ENCODE data around the gene CD44.

CD44 gene

DNA sequence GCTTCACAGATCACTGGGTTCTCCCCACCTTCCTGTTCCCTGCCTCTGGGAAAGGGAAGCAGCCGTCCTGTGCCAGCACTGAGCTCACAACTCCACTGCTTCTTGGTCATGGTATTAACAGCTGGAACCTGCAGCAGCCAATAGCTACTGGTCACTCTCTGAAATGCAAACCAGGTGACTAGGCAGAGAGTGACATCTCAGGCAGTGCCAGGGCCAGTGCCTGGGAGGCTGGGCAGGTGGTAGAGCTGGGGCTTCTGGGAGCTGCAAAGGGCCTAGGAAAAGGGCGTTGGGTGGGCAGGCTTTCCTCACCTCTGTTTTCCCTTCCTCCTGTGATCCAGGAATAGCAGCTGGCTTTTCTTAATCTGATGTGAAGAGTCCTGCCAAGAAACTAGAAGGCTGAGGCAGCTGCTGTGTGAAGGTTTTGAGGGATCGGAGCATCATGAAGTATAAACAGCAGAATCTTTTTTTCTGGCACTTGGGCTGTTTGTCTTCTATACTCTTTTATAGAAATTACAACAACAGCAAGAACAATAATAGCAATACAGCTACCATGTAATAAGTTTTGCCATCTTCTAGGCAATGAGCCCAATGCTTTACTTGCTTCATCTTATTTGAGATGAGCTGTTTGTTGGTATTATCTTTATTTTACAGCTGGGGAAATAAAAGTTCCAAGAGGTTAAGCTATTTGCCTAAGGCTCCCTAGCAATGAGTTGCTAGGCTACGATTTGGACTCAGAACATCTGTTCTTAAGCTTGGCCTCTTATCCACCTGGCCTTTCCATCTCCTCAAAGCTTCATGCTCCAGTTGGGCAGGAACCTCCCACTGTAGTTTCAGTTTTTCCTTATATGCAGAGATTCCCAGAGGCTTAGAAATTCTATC lies 22.0 kb upstream of the CD44 start:
- H3K27me3 ChIP-seq (ENCODE audit: insufficient read depth, low read length), result peaks cover 13% of the 10 kb centered on the region
- H3K9me3 ChIP-seq (ENCODE audit: low read length), result no peaks in the 10 kb centered on the region
- no peaks in the 10 kb centered on the region for H3K36me3 ChIP-seq (ENCODE audit: insufficient read depth, low read length)
- no peaks in the 10 kb centered on the region for H3K4me1 ChIP-seq (ENCODE audit: insufficient read depth, low read length)
- no peak overlapping the region for H3K4me3 ChIP-seq (ENCODE audit: low read length)
- no peak overlapping the region for H2AFZ ChIP-seq (ENCODE audit: low read depth, low read length)

DNA sequence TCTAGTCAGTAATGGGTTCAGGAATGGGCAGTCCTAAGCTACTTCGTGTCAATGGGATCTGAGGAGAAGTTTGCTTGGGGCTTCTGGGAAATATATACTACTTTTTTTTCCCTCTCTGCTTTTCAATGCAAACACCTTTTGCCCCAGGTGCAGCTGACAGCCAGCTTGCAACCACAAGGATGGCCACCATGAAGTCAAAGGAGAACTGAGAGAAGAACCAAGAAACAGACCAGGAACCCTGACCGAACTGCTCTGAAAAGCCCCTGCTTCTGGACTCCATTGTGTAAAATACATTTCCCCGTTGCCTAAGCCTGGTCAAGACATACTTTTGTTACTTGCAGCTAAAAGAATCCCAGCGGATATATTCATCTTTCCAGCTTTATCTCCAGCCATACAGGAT lies 20.1 kb upstream of the CD44 start:
- no peak overlapping the region for H3K4me3 ChIP-seq (ENCODE audit: low read length)

DNA sequence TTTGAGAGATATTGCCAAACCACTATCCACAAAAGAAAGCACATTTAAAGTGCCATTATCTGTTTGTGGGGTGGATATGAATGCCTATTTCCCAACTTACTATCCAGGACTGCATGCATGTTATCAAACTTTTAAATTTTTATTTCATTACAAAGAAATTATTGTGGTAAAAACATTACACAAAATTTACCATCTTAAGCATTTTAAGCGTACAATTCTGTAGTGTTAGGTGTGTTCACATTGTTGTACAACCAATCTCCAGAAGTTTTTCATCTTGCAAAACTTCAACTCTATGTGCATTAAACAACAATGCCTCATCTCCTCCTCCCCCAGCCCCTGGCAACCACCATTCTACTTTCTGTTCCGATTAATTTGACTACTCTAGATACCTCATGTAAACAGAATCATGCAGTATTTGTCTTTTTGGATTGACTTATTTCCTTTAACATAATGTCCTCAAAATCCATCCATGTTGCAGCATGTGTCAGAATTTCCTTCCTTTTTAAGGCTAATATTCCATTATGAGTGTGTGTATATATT lies 17.6 kb upstream of the CD44 start:
- H3K4me1 ChIP-seq (ENCODE audit: insufficient read depth, low read length), result no peaks in the 10 kb centered on the region
- no peaks in the 10 kb centered on the region for H3K9me3 ChIP-seq (ENCODE audit: low read length)
- no peak overlapping the region for H2AFZ ChIP-seq (ENCODE audit: low read depth, low read length)
- no peak overlapping the region for H3K4me3 ChIP-seq (ENCODE audit: low read length)
- H3K27me3 ChIP-seq (ENCODE audit: insufficient read depth, low read length), result peaks cover 8% of the 10 kb centered on the region
- no peaks in the 10 kb centered on the region for H3K36me3 ChIP-seq (ENCODE audit: insufficient read depth, low read length)

More for the DNA sequence above, 20.1 kb upstream of the CD44 start:
- Histone ChIP-seq H3K27me3 (ENCODE audit: insufficient read depth, low read length) (peaks cover 8% of the 10 kb centered on the region), H3K9me3 (ENCODE audit: low read length) (no peaks in the 10 kb centered on the region), H3K4me1 (ENCODE audit: insufficient read depth, low read length) (no peaks in the 10 kb centered on the region), H2AFZ (ENCODE audit: low read depth, low read length) (no peak overlapping the region), H3K36me3 (ENCODE audit: insufficient read depth, low read length) (no peaks in the 10 kb centered on the region)

DNA sequence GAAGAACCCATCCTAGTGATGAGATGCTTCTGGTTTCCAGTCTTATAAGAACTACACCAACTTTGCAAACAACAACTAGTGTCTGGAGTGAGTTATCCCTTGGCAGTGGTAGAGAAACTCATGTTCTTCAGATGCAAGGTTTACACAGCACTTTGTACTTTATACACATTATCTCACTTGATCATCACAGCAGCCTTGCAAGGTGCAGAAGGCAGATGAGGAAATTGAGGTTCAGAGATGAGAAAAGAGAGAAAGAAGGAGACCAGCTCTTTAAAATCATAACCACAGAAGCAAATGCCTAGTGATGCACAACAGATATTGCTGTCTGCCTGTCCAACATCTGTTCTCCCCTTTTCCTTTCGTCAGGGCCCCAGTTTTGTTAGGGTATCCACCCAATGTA lies 16.7 kb upstream of the CD44 start:
- H3K4me3 ChIP-seq (ENCODE audit: low read length), result no peak overlapping the region
- H2AFZ ChIP-seq (ENCODE audit: low read depth, low read length), result no peak overlapping the region
- no peaks in the 10 kb centered on the region for H3K4me1 ChIP-seq (ENCODE audit: insufficient read depth, low read length)
- no peaks in the 10 kb centered on the region for H3K9me3 ChIP-seq (ENCODE audit: low read length)
- no peaks in the 10 kb centered on the region for H3K36me3 ChIP-seq (ENCODE audit: insufficient read depth, low read length)
- H3K27me3 ChIP-seq (ENCODE audit: insufficient read depth, low read length), result peaks cover 8% of the 10 kb centered on the region

DNA sequence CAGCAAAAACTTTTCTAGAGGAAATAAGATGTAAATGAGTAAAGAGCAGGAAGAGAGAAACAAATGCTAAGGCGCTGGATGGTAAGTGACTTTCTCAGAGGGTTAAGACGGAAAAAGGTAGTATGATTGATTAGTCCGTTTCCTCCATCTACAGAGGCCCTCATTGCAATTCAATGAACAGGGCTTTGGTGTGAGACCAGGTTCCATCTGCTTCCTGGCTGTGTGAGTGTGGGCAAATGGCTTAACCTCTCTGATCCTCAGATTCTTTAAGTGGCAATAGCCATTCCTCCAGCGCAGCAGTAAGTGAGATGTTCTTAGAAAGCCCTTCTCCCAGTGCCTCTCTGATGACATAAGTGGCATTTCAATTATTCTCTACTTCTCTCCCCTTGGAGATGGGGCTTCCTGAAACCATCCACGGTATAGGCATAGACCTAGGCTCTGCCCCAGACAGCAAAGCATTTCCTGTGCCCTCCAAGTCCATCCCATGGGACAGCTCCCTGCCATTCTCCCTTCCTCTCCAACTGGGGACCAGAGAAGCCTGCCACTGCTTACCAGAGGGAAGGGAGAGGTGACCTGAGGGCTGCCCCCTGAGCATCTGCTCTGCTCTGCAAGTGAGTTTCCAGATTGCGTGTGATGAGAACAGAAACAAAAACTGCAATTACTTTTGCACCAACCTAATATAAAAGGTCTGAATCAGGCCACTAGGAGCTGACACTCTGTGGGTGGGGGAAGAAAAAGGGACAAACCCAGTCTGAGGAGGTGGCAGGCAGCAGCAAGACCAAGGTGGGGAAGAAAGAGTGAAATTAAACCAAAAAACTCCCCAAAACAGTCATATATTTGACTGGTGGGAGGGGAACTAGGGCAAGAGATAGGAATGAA lies 12.7 kb upstream of the CD44 start:
- H3K36me3 ChIP-seq (ENCODE audit: insufficient read depth, low read length), result no peaks in the 10 kb centered on the region
- no peaks in the 10 kb centered on the region for H3K4me1 ChIP-seq (ENCODE audit: insufficient read depth, low read length)
- no peak overlapping the region for H2AFZ ChIP-seq (ENCODE audit: low read depth, low read length)
- H3K27me3 ChIP-seq (ENCODE audit: insufficient read depth, low read length), result no peaks in the 10 kb centered on the region
- no peak overlapping the region for H3K4me3 ChIP-seq (ENCODE audit: low read length)
- H3K9me3 ChIP-seq (ENCODE audit: low read length), result no peaks in the 10 kb centered on the region

DNA sequence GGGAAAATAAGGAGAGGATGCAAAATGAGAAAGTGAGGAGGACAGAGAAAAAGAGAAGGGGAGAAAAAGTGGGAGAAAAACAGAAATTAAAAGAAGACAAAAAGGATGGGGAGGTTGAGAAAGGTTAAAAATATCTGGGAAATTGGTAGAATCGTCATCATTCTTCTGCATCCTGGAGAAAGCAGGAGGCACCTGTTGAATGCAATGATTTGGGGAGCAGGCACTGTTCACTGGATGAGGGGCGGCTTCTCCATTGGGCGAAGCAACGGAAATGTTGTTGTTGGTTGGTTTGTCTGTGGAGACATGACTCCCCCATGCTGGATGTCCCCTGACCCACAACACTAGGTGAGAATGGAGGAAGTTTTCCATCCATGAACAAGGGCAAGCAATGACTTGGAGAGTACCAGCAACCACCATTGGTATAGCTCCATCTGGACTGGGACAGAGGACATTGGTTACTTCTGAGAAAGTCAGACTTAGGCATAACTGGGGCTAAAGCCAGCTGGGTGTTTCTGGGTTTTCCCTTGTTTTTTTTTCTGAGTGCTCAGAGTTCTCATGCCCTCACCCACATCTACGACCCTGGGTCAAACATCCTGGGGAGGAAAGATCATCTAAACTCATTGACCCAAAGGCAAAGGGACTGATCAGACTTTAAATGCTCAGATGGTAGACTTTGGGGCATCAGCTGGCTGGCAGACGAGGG lies 11.9 kb upstream of the CD44 start:
- Histone ChIP-seq H3K9me3 (ENCODE audit: low read length) (no peaks in the 10 kb centered on the region), H3K4me1 (ENCODE audit: insufficient read depth, low read length) (no peaks in the 10 kb centered on the region), H3K4me3 (ENCODE audit: low read length) (no peak overlapping the region), H3K27me3 (ENCODE audit: insufficient read depth, low read length) (no peaks in the 10 kb centered on the region), H2AFZ (ENCODE audit: low read depth, low read length) (no peak overlapping the region), H3K36me3 (ENCODE audit: insufficient read depth, low read length) (no peaks in the 10 kb centered on the region)

DNA sequence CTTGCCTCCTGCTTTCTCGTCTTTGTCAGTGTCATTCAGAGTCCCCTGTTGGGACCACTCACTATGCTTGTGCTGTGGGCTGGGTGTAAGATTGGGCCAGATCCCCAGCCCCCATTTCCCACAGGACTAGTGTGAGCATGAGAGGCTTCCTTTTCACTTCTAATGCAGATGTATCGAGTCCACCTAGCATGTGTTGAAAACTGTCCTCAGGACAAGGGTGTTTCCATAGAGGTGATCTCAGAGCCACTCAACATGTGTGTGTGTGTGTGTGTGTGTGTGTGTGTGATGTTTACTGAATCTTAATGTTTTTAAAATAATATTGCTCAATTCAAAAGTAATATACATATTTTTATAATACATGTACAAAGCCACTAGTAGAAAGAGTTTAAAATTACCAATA lies 11.4 kb upstream of the CD44 start:
- H3K36me3 ChIP-seq (ENCODE audit: insufficient read depth, low read length), result no peaks in the 10 kb centered on the region
- H3K4me3 ChIP-seq (ENCODE audit: low read length), result no peak overlapping the region
- no peaks in the 10 kb centered on the region for H3K9me3 ChIP-seq (ENCODE audit: low read length)
- no peaks in the 10 kb centered on the region for H3K27me3 ChIP-seq (ENCODE audit: insufficient read depth, low read length)
- H3K4me1 ChIP-seq (ENCODE audit: insufficient read depth, low read length), result no peaks in the 10 kb centered on the region
- H2AFZ ChIP-seq (ENCODE audit: low read depth, low read length), result no peak overlapping the region

DNA sequence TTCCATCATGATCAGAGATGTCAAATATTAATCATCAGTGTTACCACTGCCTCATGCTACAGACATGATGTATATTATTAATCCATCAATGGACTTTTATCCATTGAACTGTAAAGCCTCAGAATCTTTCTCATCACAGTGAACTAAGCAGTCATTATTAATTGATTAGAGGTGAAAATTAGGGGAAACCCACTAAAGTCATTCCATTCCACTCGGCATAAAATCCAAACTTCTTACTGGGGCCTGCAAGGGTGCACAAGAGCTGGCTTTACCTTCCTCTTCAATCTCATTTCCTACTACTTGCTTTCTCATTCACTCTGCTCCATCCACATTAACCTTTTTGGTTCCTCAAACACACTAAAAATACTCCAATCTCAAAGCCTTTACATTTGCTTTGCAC lies 7.9 kb upstream of the CD44 start:
- Histone ChIP-seq H3K4me3 (ENCODE audit: low read length) (no peak overlapping the region), H3K9me3 (ENCODE audit: low read length) (no peaks in the 10 kb centered on the region), H3K36me3 (ENCODE audit: insufficient read depth, low read length) (no peaks in the 10 kb centered on the region), H3K27me3 (ENCODE audit: insufficient read depth, low read length) (no peaks in the 10 kb centered on the region), H2AFZ (ENCODE audit: low read depth, low read length) (no peak overlapping the region), H3K4me1 (ENCODE audit: insufficient read depth, low read length) (no peaks in the 10 kb centered on the region)

DNA sequence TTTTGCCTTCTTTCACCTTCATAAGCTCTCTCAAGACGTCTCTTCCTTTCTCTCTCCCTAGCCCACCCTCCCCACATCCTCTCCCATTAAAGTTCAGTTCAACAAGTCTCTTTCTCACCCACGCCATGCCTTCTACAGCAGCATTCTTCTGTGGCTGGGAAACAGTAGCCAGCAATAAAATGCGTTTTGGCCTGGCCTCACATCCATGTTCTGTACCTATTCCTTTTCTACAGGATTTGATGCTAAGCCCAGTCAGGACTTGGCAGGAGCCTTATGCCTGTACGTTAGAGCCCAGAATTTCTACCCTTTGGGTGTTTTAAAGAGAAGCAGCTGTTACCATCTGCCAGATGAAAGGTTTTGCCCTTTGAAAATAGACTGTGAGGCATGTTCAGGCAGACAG lies 7.1 kb upstream of the CD44 start:
- no peaks in the 10 kb centered on the region for H3K4me1 ChIP-seq (ENCODE audit: insufficient read depth, low read length)
- H3K36me3 ChIP-seq (ENCODE audit: insufficient read depth, low read length), result no peaks in the 10 kb centered on the region
- no peak overlapping the region for H2AFZ ChIP-seq (ENCODE audit: low read depth, low read length)
- H3K4me3 ChIP-seq (ENCODE audit: low read length), result no peak overlapping the region
- H3K9me3 ChIP-seq (ENCODE audit: low read length), result no peaks in the 10 kb centered on the region
- no peaks in the 10 kb centered on the region for H3K27me3 ChIP-seq (ENCODE audit: insufficient read depth, low read length)

DNA sequence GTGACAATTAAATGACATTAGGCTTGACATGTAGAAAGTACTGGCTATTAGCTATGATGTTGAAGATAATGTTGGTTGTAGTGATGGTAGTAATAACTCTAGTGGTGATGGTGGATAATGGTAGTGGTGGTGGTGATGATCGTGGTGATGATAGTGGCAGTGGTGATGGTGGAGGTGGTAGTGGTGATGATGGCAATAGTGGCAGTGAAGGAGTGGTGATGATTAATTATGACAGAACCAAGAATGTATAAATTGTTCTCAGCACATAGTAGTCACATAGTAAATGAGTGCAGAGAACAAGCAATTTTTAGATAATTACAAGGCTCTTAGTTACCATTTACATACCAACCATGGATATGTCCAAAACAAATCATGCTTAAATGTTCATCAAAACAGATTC lies 5.3 kb upstream of the CD44 start:
- no peaks in the 10 kb centered on the region for H3K36me3 ChIP-seq (ENCODE audit: insufficient read depth, low read length)
- H3K27me3 ChIP-seq (ENCODE audit: insufficient read depth, low read length), result peaks cover 14% of the 10 kb centered on the region
- H3K4me1 ChIP-seq (ENCODE audit: insufficient read depth, low read length), result peaks cover 3% of the 10 kb centered on the region
- no peak overlapping the region for H3K4me3 ChIP-seq (ENCODE audit: low read length)
- H2AFZ ChIP-seq (ENCODE audit: low read depth, low read length), result no peak overlapping the region
- no peaks in the 10 kb centered on the region for H3K9me3 ChIP-seq (ENCODE audit: low read length)

DNA sequence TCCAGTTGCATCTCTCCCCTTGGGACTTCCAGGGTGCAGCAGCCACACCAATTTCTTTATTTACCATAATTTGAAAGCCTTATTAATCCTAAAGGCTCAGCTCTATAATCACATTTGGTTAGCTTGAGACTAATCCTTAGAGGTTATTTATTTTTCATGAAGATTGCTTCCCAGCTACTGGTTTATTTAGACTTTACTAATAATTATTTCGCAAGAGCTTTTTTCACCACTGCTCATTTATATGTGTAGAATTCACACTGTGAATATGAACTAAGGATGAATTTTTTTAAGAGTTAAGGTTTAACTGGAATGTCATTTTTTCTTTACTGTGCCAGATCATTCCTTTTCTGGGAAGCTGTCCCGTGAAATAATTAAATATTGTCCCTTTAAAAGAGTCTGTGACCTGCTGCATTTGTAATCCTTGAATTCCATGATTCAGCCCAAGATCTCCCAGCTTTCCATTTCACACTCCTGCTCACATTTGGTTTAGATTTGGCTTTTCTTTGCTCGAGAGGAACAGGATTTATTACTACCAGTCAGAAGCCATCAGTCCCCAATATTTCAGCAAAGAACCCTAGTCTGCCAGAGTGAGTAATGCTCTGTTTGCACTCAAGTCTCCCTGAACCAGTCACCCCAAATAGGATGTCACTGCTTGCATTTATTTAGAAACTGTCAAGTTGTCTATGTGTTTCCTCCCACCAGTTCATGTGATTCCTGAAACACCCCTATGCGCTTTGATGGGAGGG lies 4.4 kb upstream of the CD44 start:
- peaks cover 11% of the 10 kb centered on the region for H3K4me1 ChIP-seq (ENCODE audit: insufficient read depth, low read length)

DNA sequence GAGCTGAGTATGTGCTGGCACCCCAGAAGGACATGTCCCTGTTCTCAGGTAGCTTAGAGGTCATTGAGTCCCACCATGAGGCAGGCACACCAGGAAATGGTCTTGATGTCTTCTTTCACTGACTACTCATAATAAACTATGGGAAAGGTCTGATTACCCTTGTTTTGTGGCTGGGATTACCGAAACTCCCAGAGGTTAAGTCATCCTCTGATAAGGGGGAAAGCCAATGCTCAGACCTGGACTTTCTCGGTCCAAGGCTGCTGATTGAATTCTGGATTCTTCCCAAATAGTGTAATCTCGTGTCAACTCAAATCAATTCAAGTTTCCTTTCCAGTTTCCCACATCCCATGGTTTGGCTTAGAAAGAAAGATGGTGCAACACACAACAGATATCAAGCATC lies 3.7 kb upstream of the CD44 start:
- no peak overlapping the region for H3K4me3 ChIP-seq (ENCODE audit: low read length)
- peaks cover 29% of the 10 kb centered on the region for H3K27me3 ChIP-seq (ENCODE audit: insufficient read depth, low read length)
- peaks cover 11% of the 10 kb centered on the region for H3K4me1 ChIP-seq (ENCODE audit: insufficient read depth, low read length)
- H2AFZ ChIP-seq (ENCODE audit: low read depth, low read length), result no peak overlapping the region
- no peaks in the 10 kb centered on the region for H3K36me3 ChIP-seq (ENCODE audit: insufficient read depth, low read length)
- H3K9me3 ChIP-seq (ENCODE audit: low read length), result no peaks in the 10 kb centered on the region

More for the DNA sequence above, 4.4 kb upstream of the CD44 start:
- Histone ChIP-seq H3K27me3 (ENCODE audit: insufficient read depth, low read length) (peaks cover 23% of the 10 kb centered on the region), H2AFZ (ENCODE audit: low read depth, low read length) (no peak overlapping the region), H3K9me3 (ENCODE audit: low read length) (no peaks in the 10 kb centered on the region), H3K36me3 (ENCODE audit: insufficient read depth, low read length) (no peaks in the 10 kb centered on the region), H3K4me3 (ENCODE audit: low read length) (no peak overlapping the region)
